NCI-H345 treated with DMSO at 0.1 percent for 48 hours (cell line): ENCODE results near the gene DNAH8.

ENCODE experiments used
- DNase-seq: peaks from one replicate; lab custom pipeline; 2025; ENCODE audit not compliant: unreplicated experiment; lab: John Stamatoyannopoulos, UW

The DNAH8 gene

GRCh38 chr6:38749473-38749872 is 34.4 kb downstream of the DNAH8 start:
- no peak for DNase-seq

GRCh38 chr6:38750968-38751615 is 36.0 kb downstream of the DNAH8 start:
- no peak for DNase-seq

DNA sequence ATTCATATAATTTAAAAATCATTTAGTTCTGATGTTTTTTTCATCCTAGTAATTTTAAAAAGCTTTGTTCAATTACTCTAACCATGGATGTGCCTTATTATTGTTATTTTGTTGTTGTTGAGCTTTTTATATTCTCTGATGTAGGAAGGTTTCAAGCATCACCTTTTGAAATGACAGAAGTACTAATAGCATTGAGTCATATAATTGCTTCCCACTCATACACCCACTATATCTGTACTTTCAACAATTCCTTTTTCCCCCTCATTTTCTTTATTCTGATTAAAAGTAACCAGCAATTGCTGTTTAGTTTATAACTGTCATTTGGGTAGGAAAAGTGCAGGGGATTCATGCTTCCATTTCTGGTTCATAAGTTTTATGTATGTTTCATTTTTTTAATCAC is 38.6 kb downstream of the DNAH8 start:
- no peak for DNase-seq

DNA sequence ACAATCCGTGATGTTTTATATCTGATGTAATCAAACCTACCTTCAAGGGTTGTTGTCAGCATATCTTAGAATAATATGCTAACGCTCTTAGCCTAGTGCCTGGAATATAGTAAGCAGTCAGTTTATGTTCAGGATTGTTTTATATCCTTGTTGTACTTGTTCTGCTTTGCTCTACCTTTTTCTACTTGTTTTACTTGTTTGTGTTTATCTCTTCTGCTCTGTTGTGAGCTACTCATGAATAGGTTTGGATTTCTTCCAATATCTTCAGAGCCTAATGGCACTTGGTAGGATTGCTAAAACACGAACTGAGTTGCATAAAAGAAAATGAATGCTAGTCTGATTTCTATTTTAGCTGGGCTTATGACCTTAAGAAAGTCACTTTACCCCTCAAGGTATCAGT is 40.1 kb downstream of the DNAH8 start:
- no peak for DNase-seq

GRCh38 chr6:38755874-38756273 is 40.8 kb downstream of the DNAH8 start:
- no peak for DNase-seq

DNA sequence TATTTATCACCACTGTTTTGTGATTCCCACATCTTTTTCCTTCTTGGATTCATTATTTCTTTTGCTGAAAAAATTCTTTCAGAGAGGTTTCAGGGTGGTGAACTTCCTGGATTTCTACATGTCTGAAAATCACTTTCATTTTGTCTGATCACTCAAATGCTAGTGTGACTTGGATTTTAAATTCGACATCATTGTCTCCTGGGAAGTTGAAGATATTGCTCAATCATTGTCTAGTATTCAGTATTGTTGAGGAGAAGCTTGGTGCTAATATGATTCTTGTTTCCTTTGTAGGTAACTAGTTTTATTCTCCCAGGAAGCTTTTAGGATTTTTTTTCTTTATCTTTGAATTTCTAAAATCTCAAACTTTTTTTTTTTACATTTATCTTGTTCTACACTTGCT is 45.0 kb downstream of the DNAH8 start:
- no peak for DNase-seq

- no peak for DNase-seq
Measured at GRCh38 chr6:38762848-38763247, 47.7 kb downstream of the DNAH8 start.

DNA sequence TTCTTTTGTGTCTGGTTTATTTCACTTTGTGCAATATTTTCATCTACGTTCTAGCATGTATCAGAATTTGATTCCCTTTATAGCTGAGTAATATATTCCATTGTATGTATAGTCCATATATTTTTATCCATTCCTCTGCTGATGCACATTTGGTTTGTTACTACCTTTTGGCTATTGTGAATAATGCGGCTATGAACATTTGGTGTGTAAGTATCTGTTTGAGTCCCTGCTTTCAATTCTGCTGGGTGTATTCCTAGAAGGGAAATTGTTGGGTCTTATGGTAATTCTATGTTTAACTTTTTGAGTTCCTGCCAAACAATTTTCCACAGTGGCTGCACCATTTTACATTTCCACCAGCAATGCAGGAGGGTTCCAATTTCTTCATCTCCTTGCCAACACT is 52.4 kb downstream of the DNAH8 start:
- no peak for DNase-seq

DNA sequence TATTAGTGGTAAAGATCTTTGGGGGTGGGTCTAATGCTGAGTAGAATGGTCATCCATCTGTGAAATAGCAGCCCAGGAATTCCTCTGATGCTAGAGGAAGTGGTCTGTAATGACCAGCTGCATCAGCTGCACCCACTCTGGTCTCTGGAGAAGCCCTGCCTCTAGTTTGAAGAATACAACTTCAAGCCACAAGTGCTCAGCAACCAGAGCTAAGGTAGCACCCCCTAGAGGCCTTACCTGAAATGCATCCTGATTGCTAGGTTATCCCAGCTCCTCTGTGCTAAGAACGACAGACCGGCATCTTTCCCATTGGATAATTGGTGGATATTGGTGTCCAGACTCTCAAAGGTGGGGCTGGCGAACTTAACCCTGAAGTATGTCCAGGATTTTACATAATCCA is 58.2 kb downstream of the DNAH8 start:
- no peak for DNase-seq

DNA sequence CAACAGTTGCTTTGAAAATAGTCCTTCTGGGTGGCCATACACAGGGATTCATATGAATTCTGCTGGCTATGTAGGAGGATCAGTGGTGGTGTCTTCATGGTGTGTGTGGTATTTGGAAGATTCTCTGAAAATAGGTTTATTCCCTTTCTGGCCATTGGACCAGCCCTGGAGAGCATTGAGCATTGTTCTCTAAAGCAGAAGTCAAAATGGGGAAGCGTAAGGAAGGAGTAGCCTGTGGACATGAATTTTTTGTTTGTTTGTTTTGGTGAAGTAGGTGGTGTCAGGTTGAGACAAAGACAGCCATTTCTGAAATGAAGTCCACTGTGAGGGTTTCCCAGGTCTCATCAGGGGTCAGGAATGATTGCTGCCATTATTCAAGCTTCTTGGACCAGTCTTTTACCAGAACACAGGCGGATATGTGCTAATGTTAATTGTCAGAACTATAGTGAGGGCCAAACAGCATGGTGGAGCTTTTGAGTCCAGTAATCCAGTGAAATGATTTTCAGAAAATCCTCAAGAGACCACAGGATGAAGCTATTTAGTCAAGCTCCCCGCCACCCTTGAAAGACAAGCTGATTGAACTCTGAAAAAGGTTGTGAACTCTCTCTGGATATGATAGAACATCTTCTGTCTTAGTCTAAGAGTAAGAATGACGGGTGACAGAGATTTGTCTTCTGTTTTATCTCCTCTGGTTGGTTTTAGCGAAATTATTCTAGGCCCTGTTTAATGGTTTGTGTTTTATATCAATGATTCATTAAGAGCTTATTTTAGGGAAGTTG is 60.0 kb downstream of the DNAH8 start:
- DNase-seq, result no peak

DNA sequence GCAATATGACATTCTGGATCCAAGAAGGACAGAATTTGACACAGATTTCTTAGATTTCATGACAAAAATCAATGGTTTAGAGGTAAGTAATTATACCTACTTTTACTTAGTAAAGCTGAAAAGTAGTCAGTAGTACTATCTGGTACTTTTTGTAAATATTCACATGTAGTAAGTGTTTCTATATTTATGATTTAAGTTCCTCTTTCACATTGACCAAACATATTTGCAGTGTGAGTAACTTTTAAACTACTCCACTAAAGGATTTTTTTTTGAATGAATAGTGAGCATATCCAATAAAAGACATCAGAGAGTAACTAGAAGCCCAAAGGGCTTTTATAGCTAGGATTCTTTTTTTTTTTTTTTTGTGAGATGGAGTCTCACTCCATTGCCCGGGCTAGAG is 60.8 kb downstream of the DNAH8 start:
- no peak for DNase-seq

DNA sequence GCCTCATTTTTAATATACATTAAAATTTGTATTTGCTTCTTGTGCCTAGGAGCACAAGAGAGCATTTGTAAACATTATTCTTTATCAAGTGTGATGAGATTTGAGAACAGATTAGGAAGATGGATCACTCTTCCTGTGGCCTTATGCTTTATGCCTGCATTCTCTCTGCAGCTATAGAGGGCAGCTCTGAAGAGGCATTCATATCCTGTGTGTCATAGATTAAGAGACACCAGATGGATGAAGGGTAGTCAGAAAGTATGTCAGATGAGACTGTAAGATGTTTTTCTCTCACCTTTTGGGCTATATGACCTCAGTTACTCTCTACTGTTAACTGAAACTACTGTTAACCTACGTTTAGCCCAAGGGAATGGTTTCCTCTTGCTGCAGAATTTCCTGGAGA is 61.4 kb downstream of the DNAH8 start:
- no peak for DNase-seq

- DNase-seq, result no peak
Measured at GRCh38 chr6:38779310-38780062, 64.4 kb downstream of the DNAH8 start.

DNA sequence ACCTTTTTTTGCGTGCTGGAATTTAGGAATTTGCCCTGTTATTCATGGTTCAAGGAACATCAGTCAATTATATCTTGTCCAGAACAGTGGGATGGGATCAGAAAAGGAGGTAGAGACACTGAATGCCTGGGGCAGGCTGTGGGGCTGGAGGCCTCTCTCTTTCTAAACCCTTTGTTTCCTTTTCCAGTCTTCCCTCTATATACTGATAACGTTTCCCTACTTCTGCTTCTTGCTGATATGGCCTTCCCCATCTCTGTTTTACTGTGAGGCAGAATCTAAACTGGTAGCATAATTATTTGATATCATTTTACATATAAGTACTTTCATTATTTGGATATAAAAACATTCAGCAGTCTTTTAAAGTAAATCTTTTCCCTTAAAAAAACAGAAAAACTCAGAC is 67.5 kb downstream of the DNAH8 start:
- DNase-seq, result no peak

GRCh38 chr6:38783443-38784228 is 68.5 kb downstream of the DNAH8 start:
- DNase-seq, result no peak

- DNase-seq, result no peak
Measured at GRCh38 chr6:38784506-38785235, 69.6 kb downstream of the DNAH8 start.

GRCh38 chr6:38786486-38786885 is 71.4 kb downstream of the DNAH8 start:
- no peak for DNase-seq

DNA sequence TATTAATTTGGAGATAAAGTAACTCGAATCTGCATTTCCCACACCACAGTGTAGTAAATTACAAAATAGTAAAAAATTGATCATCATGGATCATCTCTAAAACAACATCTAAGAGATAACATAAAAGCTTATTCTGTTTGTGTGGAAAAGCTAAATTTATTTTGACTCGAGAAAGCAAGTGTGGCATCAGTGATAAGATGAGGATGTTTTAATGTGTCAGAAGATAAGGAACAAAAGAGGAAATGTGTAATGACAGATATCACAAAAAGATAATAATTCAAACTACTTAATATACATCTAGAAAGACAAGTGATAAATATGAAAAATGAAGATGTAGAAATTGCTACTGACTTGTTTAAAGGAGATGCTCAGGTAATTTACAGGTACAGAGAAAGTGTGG is 74.1 kb downstream of the DNAH8 start:
- DNase-seq, result no peak

- DNase-seq, result no peak
Measured at GRCh38 chr6:38792356-38792755, 77.2 kb downstream of the DNAH8 start.

DNA sequence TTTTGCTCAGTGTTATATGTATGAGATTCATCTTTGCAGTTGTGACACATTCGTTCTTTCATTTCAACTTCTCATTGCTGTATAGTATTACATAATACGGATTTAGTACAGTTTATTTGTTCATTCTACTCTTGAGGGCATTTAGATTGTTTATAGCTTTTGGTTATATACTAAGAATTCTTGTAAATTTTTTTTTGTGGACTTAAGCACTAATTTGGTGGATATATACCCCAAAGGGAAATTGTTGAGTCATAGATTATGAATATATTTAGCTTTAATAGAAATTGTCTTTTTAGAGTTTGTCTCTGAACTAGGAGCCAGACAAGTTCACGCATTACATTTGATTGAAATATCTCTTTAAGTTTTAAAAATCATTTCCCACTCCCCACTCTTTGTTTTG is 79.6 kb downstream of the DNAH8 start:
- DNase-seq, result no peak

DNA sequence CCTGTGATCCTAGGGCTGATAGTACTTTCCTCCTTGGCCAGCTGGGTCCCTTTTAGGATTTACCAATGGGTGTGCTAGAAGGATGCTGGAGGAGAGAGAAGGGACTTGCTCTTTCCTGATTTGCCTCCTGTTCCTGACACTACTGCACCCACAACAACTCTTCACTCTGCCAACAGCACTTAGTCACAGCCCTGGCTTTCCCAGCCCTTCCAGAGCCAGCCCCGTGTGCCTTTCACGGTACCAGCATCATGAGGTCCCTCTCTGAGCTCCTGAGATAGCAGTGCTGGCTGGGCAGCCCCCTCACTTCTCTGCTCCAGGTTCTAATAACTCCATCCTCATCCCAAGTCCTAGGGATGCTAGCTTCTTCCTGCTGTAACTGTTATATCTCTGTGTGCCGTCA is 80.9 kb downstream of the DNAH8 start:
- DNase-seq, result no peak
